Measurements from ENCODE around the gene GTPBP6.

- TF ChIP-seq POLR2A (IDR thresholded peaks at IDR 0.05; ENCODE audit: low read depth, low read length) (no peak), MAX (IDR thresholded peaks at IDR 0.05; ENCODE audit: insufficient read depth, insufficient read length) (no peak), MYC (IDR thresholded peaks at IDR 0.05; ENCODE audit: low read depth, low read length) (no peak), CTCF (IDR thresholded peaks at IDR 0.05; ENCODE audit: extremely low read depth in 1 of 2, insufficient read depth in 1 of 2, low read depth in 1 of 2, low read length in 2 of 2) (no peak), POLR2AphosphoS5 (IDR thresholded peaks at IDR 0.05; ENCODE audit: insufficient read depth, low read depth, low read length) (no peak), FOS (IDR thresholded peaks at IDR 0.05; ENCODE audit: borderline replicate concordance, insufficient read depth, low read length) (no peak), EZH2 (IDR thresholded peaks at IDR 0.05; ENCODE audit: borderline replicate concordance, low read depth, low read length, severe bottlenecking) (no peak)
Measured at GRCh38 chrX:259692-260355, 58.8 kb downstream of the GTPBP6 start.
